ENCODE data around the gene TXNRD2.
"Not testable (repeated sequence)": the region's sequence is repeated elsewhere in the genome, so short reads cannot be mapped to it uniquely, and the experiment has no call there.

Gene TXNRD2

DNA sequence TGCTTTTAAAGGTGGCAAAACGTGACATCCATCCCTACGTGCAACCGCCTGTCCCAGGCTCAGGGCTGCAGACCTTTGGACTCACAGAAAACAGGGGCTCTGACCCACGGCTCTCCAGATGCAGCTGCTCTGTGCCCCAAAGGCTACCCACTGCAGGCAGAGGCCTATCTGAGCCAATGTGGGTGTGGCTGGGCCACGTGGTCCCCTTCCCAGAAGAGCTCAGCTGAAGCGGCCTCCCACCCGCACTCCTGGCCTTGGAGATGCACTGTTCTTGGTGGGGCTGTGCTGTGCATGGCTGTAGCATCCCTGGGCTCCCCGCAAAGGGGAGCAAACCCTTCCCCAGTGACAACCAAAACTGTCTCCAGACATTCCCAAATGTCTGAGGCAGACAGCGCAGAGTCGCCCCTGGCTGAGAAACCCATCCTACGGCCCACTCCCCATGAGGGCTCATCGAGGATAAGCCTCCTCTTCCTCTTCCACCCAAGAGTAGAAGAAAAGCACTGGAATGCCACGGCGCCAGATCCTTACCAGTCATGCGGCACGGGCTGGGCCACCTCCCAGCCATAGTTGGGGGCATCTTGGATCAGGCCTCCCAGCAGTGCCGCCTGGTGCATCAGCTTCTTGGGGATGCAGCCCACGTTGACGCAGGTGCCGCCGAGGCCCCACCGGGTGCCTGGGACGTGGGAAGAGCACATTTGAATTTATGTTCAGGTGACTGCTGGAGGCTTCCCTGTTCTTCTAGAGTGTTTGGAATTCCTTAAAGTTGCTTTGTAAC, 23.1 kb downstream of the TXNRD2 start:
- ATAC-seq (ENCODE audit: low read depth) (no peak), DNase-seq (ENCODE audit: low spot score in 2 of 2) (no peak)
- no peaks in the 10 kb centered on the region for H3K9me3 Mint-ChIP-seq
- H3K4me1 Mint-ChIP-seq: peaks cover 2% of the 10 kb centered on the region
- H3K4me3 Mint-ChIP-seq: no peak overlapping the region
- H3K27me3 Mint-ChIP-seq: no peaks in the 10 kb centered on the region
- peaks cover 29% of the 10 kb centered on the region for H3K36me3 Mint-ChIP-seq
- H3K27ac Mint-ChIP-seq: no peak overlapping the region

DNA sequence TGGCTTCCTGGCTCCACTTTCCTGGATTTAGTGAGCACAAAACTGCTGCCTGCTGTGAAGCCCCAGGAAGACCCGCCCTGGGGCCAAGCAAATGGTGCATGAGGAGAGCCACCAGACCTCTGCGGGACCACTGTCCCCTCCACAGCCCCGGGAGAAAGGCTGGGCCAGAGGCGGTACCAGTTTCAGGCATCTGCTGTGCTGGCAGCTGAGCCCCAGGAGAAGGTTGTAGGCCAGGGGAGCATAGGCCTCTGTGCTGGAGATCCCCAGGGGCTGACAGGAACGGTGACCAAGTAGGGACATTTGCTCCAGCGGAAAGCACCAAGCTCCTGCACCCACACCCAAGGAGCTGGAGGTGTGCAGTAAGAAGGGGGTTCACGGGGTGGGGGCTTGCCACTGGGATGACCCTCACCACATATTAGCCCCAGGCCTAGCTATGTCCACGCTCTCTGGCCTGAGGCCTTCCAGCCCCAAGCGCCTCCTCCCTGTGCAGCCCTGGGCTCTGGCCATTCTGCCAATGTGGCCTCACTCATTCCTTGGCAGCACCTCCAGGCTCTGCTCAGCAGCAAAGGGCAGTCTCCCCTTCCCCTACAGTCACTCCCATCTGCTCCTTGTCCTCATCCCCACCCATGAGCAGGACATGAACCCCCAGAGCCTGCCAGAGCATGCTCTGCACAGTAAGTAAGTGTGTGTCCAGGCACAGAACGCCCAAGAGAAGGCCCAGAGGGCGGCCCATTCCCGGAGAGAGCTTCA, 24.1 kb downstream of the TXNRD2 start:
- Mint-ChIP-seq H3K4me3 (no peak overlapping the region), H3K9me3 (no peaks in the 10 kb centered on the region), H3K4me1 (peaks cover 2% of the 10 kb centered on the region), H3K27ac (no peak overlapping the region), H3K36me3 (peaks cover 28% of the 10 kb centered on the region), H3K27me3 (no peaks in the 10 kb centered on the region)
- DNase-seq (ENCODE audit: low spot score in 2 of 2) (no peak), ATAC-seq (ENCODE audit: low read depth) (no peak)

DNA sequence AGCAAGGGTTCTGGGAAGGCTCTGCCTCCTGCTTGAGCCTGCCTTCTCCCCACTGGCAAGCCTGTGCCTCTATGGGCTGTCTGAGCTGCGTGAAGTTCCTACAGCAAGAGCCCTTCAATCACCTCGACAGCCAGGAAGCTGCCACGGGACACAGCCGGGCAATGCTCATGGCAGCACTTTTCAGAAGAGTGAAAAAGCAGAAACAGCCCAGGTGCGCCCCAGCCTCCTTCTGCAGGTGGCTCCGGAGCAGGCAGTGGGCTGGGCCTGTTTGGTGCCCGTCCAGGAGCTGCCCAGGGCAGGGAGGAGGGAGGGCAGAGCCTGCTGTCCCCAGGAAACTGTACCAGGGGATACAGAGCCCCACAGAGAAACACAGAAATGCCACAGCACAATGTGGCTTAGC, 24.7 kb downstream of the TXNRD2 start:
- Mint-ChIP-seq H3K36me3 (peaks cover 28% of the 10 kb centered on the region), H3K4me3 (no peak overlapping the region), H3K27me3 (no peaks in the 10 kb centered on the region), H3K27ac (no peak overlapping the region), H3K9me3 (no peaks in the 10 kb centered on the region), H3K4me1 (peaks cover 2% of the 10 kb centered on the region)
- DNase-seq (ENCODE audit: low spot score in 2 of 2): no peak
- ATAC-seq (ENCODE audit: low read depth): no peak

DNA sequence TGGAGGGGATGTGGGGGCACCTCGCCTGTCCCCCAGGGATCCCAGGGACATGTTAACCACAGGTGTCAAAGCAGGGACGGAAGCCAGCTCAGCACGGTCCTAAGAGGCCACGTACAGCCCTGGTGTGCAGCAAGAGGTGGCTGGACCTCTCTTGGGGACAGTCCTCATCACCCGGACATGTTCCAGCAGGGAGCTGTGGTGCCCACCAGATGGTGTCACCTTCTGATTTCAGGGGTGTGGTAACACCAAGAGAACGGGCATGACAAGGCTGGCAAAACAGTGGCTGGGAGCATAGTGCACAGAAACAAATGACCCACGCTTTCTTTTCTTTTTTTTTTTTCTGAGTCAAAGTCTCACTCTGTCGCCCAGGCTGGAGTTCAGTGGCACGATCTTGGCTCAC, 25.6 kb downstream of the TXNRD2 start:
- Mint-ChIP-seq H3K27ac (no peak overlapping the region), H3K4me1 (no peaks in the 10 kb centered on the region), H3K4me3 (no peak overlapping the region), H3K36me3 (peaks cover 31% of the 10 kb centered on the region), H3K27me3 (no peaks in the 10 kb centered on the region), H3K9me3 (no peaks in the 10 kb centered on the region)
- ATAC-seq (ENCODE audit: low read depth) (no peak), DNase-seq (ENCODE audit: low spot score in 2 of 2) (no peak)

DNA sequence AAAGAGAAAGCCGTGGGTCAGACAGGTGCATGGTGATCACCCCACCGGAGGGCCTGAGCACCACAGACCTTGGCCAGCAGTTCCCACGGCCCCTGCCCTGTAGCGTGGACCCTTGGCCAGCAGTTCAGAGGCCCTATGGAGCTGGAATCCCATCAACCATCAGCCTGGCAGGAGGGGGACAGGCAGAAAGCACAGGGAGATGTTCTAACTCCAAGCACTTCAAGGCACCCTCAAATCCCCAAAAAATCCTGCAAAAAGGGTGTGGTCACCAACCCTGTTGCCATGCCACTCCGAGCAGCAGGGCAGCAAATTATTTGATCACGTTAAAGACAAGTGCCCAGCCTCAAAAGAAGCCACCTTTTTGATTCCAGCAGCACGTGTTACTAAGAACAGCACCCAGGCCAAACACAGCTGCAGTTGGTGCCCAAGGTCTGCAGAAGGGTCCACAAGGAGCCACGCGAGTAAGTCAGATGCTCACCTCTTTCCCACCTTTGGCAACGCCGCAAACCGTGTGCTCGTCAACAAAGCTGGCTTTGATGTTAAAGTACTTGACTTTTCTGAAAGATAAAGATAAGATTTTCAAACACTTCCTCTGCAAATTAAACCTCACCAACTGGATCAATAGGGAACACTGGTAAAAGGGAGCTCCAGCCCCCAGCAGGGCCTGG, 26.2 kb downstream of the TXNRD2 start:
- H3K9me3 Mint-ChIP-seq: no peaks in the 10 kb centered on the region
- no peak overlapping the region for H3K27ac Mint-ChIP-seq
- DNase-seq (ENCODE audit: low spot score in 2 of 2) (no peak), ATAC-seq (ENCODE audit: low read depth) (no peak)
- no peaks in the 10 kb centered on the region for H3K4me1 Mint-ChIP-seq
- peaks cover 31% of the 10 kb centered on the region for H3K36me3 Mint-ChIP-seq
- H3K27me3 Mint-ChIP-seq: no peaks in the 10 kb centered on the region
- H3K4me3 Mint-ChIP-seq: no peak overlapping the region

DNA sequence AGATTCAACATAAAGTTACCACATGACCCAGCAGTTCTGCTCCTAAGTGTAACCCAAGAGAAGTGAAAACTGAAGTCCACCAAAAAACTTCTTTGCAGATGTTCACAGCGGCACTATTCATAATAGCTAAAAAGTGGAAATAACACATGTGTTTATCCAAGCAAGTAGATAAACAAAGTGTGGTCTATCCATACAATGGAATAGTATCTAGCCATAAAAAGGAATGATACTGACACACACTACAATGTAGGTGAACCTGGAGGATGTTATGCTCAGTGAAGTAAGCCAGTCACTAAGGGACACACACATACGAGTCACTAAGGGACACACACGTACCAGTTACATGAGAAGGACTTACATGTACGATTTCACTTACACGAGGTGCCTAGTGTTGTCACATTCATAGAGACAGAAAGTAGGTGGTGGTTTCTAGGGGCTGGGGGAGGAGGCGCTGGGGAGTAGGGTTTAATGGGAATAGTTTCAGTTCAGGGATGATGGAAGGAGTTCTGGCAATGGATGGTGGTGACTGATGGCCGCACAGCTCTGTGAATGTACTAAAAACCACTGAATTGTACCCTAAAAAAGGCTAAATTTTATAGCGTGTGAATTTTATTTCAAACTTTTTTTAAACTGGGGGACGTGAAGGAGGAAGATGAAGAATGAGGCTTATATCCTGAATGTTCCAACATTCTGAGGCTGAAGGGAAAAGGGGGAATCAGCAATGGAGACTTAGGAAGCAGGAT, 27.2 kb downstream of the TXNRD2 start:
- H3K9me3 Mint-ChIP-seq: no peaks in the 10 kb centered on the region
- H3K36me3 Mint-ChIP-seq: peaks cover 34% of the 10 kb centered on the region

DNA sequence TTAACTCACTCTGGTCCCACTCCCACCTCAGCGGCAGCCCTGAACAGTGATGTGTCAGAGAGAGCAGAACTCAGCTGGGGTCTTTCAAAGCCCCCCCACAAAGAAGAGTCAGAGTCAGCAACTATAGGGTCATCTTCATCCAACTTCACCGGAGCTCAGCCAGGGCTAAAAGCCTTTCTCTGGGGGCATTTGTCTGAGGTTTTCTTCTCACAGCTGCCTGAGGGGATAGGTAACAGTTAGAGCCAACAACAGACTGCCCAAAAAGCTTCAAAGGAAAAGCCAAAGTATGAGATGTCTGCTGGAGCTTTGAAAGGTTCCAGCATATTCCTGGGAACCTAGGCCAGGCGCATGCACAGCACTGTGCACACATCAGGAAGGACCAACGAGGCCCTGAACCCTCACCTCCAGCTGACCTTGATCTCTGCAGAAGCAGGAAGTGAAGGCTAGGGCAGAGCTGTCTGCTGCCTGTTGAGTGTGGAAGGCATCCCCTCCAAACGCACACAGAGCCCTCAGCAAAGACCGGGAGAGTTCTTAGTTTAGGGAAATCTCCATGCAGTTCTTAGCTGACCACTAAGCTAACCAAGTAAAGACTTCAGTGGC, 28.2 kb downstream of the TXNRD2 start:
- Mint-ChIP-seq H3K4me1 (peaks cover 9% of the 10 kb centered on the region), H3K9me3 (no peaks in the 10 kb centered on the region), H3K27me3 (no peaks in the 10 kb centered on the region), H3K27ac (no peak overlapping the region), H3K4me3 (no peak overlapping the region), H3K36me3 (peaks cover 34% of the 10 kb centered on the region)
- no peak for DNase-seq (ENCODE audit: low spot score in 2 of 2)
- ATAC-seq (ENCODE audit: low read depth): no peak

More for the DNA sequence above, 27.2 kb downstream of the TXNRD2 start:
- Mint-ChIP-seq H3K4me3 (no peak overlapping the region), H3K27ac (no peak overlapping the region), H3K27me3 (no peaks in the 10 kb centered on the region), H3K4me1 (peaks cover 6% of the 10 kb centered on the region)
- no peak for ATAC-seq (ENCODE audit: low read depth)
- no peak for DNase-seq (ENCODE audit: low spot score in 2 of 2)

DNA sequence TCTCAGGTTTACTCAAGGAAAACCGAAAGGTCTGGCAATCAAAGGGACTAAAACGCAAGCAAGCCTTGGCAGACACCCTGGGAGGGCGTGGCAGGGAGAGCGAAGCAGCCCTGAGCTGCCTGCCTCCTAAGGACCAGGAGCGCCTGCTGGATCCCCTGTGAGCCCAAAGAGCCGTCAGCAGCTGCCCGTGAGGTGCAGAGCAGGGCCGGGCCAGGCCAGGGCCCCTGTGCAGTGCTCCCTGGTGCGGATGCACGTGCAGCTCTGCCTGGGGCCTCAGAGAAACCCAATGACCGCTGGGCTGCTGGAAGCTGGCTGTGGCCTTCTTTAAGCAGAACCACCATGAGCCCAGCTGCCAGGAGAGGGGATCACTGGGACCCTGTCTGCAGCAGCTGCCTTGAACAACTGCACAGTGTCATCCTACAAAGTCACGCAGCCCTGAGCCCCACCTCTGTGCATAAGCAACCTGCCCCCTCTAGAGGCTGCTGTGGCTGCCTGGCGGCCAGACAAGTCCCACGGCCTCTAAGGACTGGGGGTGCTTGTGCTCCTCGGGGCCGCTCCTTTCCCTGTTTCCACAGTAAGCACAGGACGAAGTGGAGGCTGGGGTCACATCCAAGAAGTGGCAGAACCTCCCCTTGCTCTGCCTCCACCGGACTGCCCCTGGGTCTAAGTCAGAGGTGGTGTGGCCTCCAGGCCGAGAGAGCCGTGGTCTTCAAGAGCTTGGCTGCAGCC, 29.2 kb downstream of the TXNRD2 start:
- H3K36me3 Mint-ChIP-seq: peaks cover 31% of the 10 kb centered on the region

DNA sequence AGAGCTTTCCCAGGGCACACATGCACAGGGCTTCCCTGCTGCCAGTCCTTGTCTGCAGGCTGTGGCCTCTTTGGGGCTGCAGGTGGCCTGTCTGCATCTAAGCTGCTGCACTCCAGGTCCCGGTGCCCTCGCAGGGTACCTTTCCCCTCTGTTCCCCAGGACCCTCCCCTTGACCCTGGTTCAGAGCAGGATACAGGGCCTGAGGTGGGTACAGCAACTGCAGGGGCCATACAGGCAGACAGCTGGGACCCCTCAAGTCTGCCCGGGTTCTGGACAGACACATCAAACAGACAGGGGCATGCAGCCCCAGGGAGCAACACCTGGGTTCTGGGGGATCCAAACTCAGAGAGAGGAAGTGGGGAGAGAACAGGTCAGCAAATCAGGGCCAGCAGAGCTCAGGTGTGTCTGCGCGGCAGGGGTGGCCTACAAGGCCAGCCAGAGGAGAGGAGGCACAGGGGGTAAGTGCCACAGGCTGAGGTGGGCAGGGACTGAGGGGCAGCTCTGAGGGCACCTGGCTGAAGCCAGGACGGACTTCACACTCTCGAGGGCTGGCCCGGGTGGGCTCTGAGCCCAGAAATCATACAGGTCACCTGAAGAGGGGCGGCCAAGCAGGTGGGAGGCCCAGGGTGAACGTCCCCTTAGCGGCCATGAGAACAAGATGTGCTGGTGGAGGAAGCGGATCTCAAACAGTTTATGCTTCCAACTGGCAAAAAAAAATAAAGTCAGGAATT, 29.9 kb downstream of the TXNRD2 start:
- H3K36me3 Mint-ChIP-seq: peaks cover 31% of the 10 kb centered on the region
- H3K9me3 Mint-ChIP-seq: no peaks in the 10 kb centered on the region
- H3K4me3 Mint-ChIP-seq: no peak overlapping the region
- DNase-seq (ENCODE audit: low spot score in 2 of 2) (no peak), ATAC-seq (ENCODE audit: low read depth) (no peak)
- H3K27ac Mint-ChIP-seq: no peak overlapping the region
- no peaks in the 10 kb centered on the region for H3K27me3 Mint-ChIP-seq
- H3K4me1 Mint-ChIP-seq: peaks cover 9% of the 10 kb centered on the region

More for the DNA sequence above, 29.2 kb downstream of the TXNRD2 start:
- Mint-ChIP-seq H3K27ac (no peak overlapping the region), H3K4me3 (no peak overlapping the region), H3K27me3 (no peaks in the 10 kb centered on the region), H3K9me3 (no peaks in the 10 kb centered on the region), H3K4me1 (peaks cover 9% of the 10 kb centered on the region)
- DNase-seq (ENCODE audit: low spot score in 2 of 2) (no peak), ATAC-seq (ENCODE audit: low read depth) (no peak)

DNA sequence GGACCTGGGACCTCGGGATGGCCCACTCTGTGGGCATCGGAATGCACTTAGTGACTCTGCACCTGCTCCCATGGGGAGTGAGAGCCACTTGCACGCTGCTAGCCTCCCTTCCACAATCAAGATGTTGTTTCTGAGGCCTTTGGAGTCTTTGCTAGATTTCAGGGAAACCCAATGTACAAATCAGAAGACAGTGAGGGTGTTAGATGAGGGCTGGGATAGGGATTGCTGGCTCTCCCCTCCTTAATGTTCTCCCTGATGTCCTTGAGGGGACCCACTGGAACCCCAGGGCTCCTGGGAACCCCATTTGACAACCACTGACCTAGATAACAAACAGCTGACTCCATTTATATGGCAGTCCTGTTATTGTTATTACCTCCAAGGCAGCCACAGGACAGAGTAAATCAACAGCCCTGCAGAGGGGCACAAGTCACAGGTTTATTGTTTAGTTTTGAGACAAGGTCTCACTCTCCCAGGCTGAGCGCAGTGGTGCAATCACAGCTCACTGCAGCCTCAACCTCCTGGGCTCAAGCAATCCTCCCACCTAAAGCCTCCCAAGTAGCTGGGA, 31.4 kb downstream of the TXNRD2 start:
- no peak overlapping the region for H3K4me3 Mint-ChIP-seq
- H3K27ac Mint-ChIP-seq: peak overlapping the region; percentile 8
- ATAC-seq (ENCODE audit: low read depth): no peak
- H3K9me3 Mint-ChIP-seq: no peaks in the 10 kb centered on the region
- H3K4me1 Mint-ChIP-seq: peaks cover 9% of the 10 kb centered on the region
- H3K36me3 Mint-ChIP-seq: peaks cover 32% of the 10 kb centered on the region
- DNase-seq (ENCODE audit: low spot score in 2 of 2): no peak
- H3K27me3 Mint-ChIP-seq: no peaks in the 10 kb centered on the region

DNA sequence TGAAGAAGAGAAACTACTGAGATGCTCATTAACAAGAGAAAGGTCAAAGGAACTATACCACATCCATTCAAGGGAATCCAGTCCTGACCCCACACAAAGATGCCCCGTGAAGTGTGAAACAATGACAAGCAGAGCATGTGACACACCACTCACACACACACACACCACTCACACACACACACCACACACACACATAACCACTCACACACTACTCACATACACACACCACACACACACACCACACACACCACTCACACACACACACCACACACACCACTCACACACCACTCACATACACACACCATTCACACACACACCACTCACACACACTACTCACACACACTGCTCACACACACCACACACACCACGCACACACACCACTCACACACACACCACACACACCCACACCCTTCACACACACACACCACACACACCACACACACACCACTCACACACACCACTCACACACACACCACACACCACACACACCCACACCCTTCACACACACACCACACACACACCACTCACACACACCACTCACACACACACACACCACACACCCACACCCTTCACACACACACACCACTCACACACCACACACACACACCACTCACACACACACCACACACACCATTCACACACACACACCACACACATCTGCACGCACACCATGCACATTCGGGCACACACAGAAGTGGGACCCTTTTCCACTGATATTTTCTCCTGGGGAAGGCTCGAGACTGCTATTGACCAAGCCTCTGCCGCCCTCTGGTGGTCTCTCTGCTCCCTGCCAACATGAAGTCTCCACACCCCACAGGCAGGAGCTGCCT, 32.1 kb downstream of the TXNRD2 start:
- ATAC-seq (ENCODE audit: low read depth): peak; percentile 83
- H3K9me3 Mint-ChIP-seq: no peaks in the 10 kb centered on the region
- H3K4me1 Mint-ChIP-seq: peaks cover 9% of the 10 kb centered on the region
- H3K36me3 Mint-ChIP-seq: peaks cover 26% of the 10 kb centered on the region
- no peak overlapping the region for H3K4me3 Mint-ChIP-seq
- H3K27me3 Mint-ChIP-seq: no peaks in the 10 kb centered on the region
- peak; percentile 76 to 77 for DNase-seq (ENCODE audit: low spot score in 2 of 2)
- H3K27ac Mint-ChIP-seq: peak overlapping the region; percentile 8

DNA sequence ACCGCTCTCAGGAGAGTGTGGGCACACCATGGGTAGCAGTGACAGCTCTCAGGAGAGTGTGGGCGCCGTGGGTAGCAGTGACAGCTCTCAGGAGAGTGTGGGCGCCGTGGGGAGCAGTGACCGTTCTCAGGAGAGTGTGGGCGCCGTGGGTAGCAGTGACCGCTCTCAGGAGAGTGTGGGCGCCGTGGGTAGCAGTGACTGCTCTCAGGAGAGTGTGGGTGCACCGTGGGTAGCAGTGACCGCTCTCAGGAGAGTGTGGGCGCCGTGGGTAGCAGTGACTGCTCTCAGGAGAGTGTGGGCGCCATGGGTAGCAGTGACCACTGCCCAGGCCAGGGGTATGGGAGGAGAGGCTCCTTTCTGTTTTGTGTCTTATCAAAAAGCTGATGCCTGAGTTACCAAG, 33.7 kb downstream of the TXNRD2 start:
- not testable (repeated sequence) for H3K4me1 Mint-ChIP-seq; ATAC-seq (ENCODE audit: low read depth); DNase-seq (ENCODE audit: low spot score in 2 of 2); H3K27me3 Mint-ChIP-seq; H3K9me3 Mint-ChIP-seq; H3K4me3 Mint-ChIP-seq; H3K27ac Mint-ChIP-seq
- H3K36me3 Mint-ChIP-seq: peaks cover 12% of the 10 kb centered on the region
